HepG2 (cell line): Measurements from ENCODE around the gene CNDP1. TPM values are rescaled to one million over a fixed set of nuclear protein-coding genes. Genes with fewer than 3 reads are reported as not detected.

Experiments used
- ATAD3A ChIP-seq: sonication (generic); formaldehyde crosslinking; IDR thresholded peaks from 2 replicates; pipeline ENCODE4 v1.4.0; 2020; ENCODE audit warnings: missing genetic modification reagents
- NFE2L1 ChIP-seq: sonication (generic); formaldehyde crosslinking; IDR thresholded peaks from 2 replicates; pipeline ENCODE4 v1.4.0; 2020; ENCODE audit warnings: missing genetic modification reagents, mild to moderate bottlenecking, borderline replicate concordance
- PHF20 ChIP-seq: sonication (generic); formaldehyde crosslinking; IDR thresholded peaks from 2 replicates; pipeline ENCODE4 v1.5.0; 2020; ENCODE audit warnings: mild to moderate bottlenecking, missing genetic modification reagents
- SP1 ChIP-seq, 2 experiments: fragments of 450-650 bp in 1 of 2; sonication (generic) in 1 of 2; formaldehyde crosslinking in 1 of 2; IDR thresholded peaks; 2 replicates each; pipeline versions ENCODE4 v1.4.0 to v1.6.1; 2016 to 2020; ENCODE audit warnings: missing genetic modification reagents in 1 of 2
- SRSF1 ChIP-seq: fragments of 200-400 bp; formaldehyde crosslinking; optimal IDR thresholded peaks from 2 replicates; pipeline ENCODE3; 2017; ENCODE audit warnings: mild to moderate bottlenecking, low read depth, low read length, moderate library complexity
- TAF15 ChIP-seq: fragments of 200-400 bp; formaldehyde crosslinking; IDR thresholded peaks from one replicate; pipeline ENCODE4 v1.6.1; 2018; ENCODE audit warnings: mild to moderate bottlenecking, low read depth, low read length; ENCODE audit not compliant: poor library complexity, severe bottlenecking
- ZC3H13 ChIP-seq: sonication (generic); formaldehyde crosslinking; IDR thresholded peaks from 2 replicates; pipeline ENCODE4 v1.8.1; 2023; ENCODE audit warnings: mild to moderate bottlenecking, missing genetic modification reagents, moderate library complexity
- ZFP37 ChIP-seq: sonication (generic); formaldehyde crosslinking; IDR thresholded peaks from 2 replicates; pipeline ENCODE4 v1.4.0; 2020; ENCODE audit warnings: missing genetic modification reagents, borderline replicate concordance
- ZFY ChIP-seq: sonication (generic); formaldehyde crosslinking; IDR thresholded peaks from 2 replicates; pipeline ENCODE4 v1.4.0; 2020; ENCODE audit warnings: missing genetic modification reagents
- ZNF205 ChIP-seq: IDR thresholded peaks from 2 replicates; pipeline ENCODE4 v1.6.1; 2018; ENCODE audit warnings: missing biosample characterization, missing genetic modification reagents
- ZNF451 ChIP-seq: sonication (generic); formaldehyde crosslinking; IDR thresholded peaks from 2 replicates; pipeline ENCODE4 v1.5.0; 2020; ENCODE audit warnings: mild to moderate bottlenecking, missing genetic modification reagents
- ZNF549 ChIP-seq: sonication (generic); formaldehyde crosslinking; IDR thresholded peaks from 2 replicates; pipeline ENCODE4 v1.5.0; 2020; ENCODE audit warnings: missing genetic modification reagents
- ZNF552 ChIP-seq: sonication (generic); formaldehyde crosslinking; IDR thresholded peaks from 2 replicates; pipeline ENCODE4 v1.9.0; 2022; ENCODE audit warnings: missing genetic modification reagents, mild to moderate bottlenecking, borderline replicate concordance
- ZNF724P ChIP-seq: sonication (generic); formaldehyde crosslinking; IDR thresholded peaks from 2 replicates; pipeline ENCODE4 v1.8.0; 2022; ENCODE audit warnings: missing genetic modification reagents, borderline replicate concordance
- ZNF773 ChIP-seq: sonication (generic); formaldehyde crosslinking; IDR thresholded peaks from 2 replicates; pipeline ENCODE4 v1.4.0; 2020; ENCODE audit warnings: missing genetic modification reagents, borderline replicate concordance
- ZNF879 ChIP-seq: sonication (generic); formaldehyde crosslinking; IDR thresholded peaks from 2 replicates; pipeline ENCODE4 v1.8.1; 2023; ENCODE audit warnings: missing genetic modification reagents
- polyA plus RNA-seq, 8 experiments: library from polyadenylated mRNA; depleted of rRNA in 3 of 8; stranded (reverse) in 7 of 8; unstranded in 1 of 8; fragments of >200 nt; fragmentation: Illumina TruSeq in 4 of 8; extraction: Trizol in 4 of 8; gene quantifications; 2 replicates each; pipeline versions ENCODE4 v1.2.1 to v1.2.3, GENCODE V29; 2011 to 2016; ENCODE audit warnings: low read depth in 4 of 8, missing spikeins in 1 of 8, mixed read lengths in 1 of 8; ENCODE audit not compliant: insufficient read depth in 1 of 8
- total RNA-seq, 5 experiments: library from RNA; depleted of rRNA; stranded (reverse); fragments of >200 nt; fragmentation: Illumina TruSeq; extraction: Trizol; gene quantifications; 2 replicates each; pipeline ENCODE4 v1.2.3, GENCODE V29; 2016; ENCODE audit warnings: low read depth in 1 of 5
- TF ChIP-seq, protein P1 (sequence below): sonication (generic); formaldehyde crosslinking; IDR thresholded peaks from 2 replicates; pipeline ENCODE4 v1.5.0; 2020; ENCODE audit warnings: mild to moderate bottlenecking, missing genetic modification reagents
- TF ChIP-seq, protein P2 (sequence below): sonication (generic); formaldehyde crosslinking; IDR thresholded peaks from 2 replicates; pipeline ENCODE4 v1.4.0; 2020; ENCODE audit warnings: mild to moderate bottlenecking, missing genetic modification reagents
- TF ChIP-seq, protein P3 (sequence below): sonication (generic); formaldehyde crosslinking; IDR thresholded peaks from 2 replicates; pipeline ENCODE4 v1.4.0; 2020; ENCODE audit warnings: missing genetic modification reagents; ENCODE audit errors: not compliant biosample characterization
- TF ChIP-seq, protein P4 (sequence below): sonication (generic); formaldehyde crosslinking; conservative IDR thresholded peaks from 2 replicates; pipeline ENCODE4 v1.8.0; 2022; ENCODE audit warnings: mild to moderate bottlenecking, moderate library complexity, missing genetic modification reagents
- TF ChIP-seq, protein P5 (sequence below): fragments of 450-650 bp; IDR thresholded peaks from 2 replicates; pipeline ENCODE4 v1.6.1; 2016

The CNDP1 gene
- total and polyA plus RNA-seq, 2 of the 13 experiments (the other 11 are each of a cell fraction or from before 2014, with no cell fraction given): 0.01 TPM; not detected in 1

DNA sequence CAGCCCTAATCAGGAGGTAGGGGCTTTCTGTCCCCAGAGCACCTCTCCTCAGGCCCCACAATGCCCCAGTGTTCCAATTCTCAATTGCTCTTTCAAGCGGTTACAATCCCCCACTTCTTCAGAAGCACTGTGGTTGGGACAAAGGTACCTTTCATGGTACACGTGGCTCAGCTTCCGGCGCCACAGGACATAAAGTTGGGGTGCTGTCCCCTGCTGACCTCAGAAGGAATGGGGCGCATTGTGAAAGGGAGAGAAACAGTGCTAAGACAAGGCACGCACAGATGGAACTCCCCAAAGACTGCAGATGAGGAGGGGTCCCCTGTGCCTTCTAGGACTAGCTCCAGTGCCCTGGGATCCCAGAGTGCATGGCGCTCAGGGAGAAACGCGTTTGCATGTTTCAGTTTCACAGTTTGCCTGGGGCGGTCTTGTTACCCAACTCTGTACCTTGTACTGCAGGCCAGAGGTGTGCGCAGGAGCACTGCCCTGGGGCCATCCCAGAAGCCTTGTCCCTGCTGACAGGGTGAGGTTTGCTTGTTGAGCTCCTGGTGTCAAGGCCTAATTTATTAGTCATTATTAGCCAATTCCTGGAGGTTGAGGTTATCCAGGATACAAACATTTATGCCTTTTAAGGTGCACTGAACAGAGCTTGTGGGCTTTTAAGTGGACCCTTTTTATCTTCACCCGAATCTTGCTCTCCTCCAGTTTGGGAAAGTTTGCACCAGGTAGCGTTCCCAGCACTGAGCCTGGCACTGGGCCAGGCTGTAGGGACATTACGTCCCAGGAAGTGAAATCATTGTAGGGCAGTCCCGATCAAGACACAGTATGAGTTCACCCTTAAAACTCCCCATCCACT is 7.6 kb downstream of the CNDP1 start (continued):
- TF ChIP-seq, protein P1, sequence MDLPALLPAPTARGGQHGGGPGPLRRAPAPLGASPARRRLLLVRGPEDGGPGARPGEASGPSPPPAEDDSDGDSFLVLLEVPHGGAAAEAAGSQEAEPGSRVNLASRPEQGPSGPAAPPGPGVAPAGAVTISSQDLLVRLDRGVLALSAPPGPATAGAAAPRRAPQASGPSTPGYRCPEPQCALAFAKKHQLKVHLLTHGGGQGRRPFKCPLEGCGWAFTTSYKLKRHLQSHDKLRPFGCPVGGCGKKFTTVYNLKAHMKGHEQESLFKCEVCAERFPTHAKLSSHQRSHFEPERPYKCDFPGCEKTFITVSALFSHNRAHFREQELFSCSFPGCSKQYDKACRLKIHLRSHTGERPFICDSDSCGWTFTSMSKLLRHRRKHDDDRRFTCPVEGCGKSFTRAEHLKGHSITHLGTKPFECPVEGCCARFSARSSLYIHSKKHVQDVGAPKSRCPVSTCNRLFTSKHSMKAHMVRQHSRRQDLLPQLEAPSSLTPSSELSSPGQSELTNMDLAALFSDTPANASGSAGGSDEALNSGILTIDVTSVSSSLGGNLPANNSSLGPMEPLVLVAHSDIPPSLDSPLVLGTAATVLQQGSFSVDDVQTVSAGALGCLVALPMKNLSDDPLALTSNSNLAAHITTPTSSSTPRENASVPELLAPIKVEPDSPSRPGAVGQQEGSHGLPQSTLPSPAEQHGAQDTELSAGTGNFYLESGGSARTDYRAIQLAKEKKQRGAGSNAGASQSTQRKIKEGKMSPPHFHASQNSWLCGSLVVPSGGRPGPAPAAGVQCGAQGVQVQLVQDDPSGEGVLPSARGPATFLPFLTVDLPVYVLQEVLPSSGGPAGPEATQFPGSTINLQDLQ (CRISPR knock-in tag): 0 out of 2 replicates have a peak, but pooled peaks have one; percentile 52
- TF ChIP-seq PHF20 (CRISPR knock-in tag) (peak; percentile 53; the same call in 1 of the 2 replicates), ZNF205 (CRISPR knock-in tag) (peak; percentile 87), ZNF724P (CRISPR knock-in tag) (no peak), ZNF773 (CRISPR knock-in tag) (no peak), ATAD3A (CRISPR knock-in tag) (0 out of 2 replicates have a peak, but pooled peaks have one; percentile 71), SRSF1 (no peak), NFE2L1 (CRISPR knock-in tag) (no peak), ZNF552 (CRISPR knock-in tag) (peak; percentile 47; the same call in 1 of the 2 replicates), ZNF451 (no peak), SP1 (IDR thresholded peaks at IDR 0.05) (no peak), SP1 (CRISPR knock-in tag; IDR thresholded peaks at IDR 0.05) (peak; percentile 35; the same call in 1 of the 2 replicates), ZNF879 (CRISPR knock-in tag) (no peak), ZFP37 (CRISPR knock-in tag) (peak; percentile 33; the same call in 1 of the 2 replicates), ZFY (peak; percentile 71; the same call in 1 of the 2 replicates), ZC3H13 (CRISPR knock-in tag) (0 out of 2 replicates have a peak, but pooled peaks have one; percentile 58), ZNF549 (CRISPR knock-in tag) (no peak), TAF15 (no peak)
- TF ChIP-seq, protein P2, sequence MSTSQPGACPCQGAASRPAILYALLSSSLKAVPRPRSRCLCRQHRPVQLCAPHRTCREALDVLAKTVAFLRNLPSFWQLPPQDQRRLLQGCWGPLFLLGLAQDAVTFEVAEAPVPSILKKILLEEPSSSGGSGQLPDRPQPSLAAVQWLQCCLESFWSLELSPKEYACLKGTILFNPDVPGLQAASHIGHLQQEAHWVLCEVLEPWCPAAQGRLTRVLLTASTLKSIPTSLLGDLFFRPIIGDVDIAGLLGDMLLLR (CRISPR knock-in tag): no peak
- TF ChIP-seq, protein P3, sequence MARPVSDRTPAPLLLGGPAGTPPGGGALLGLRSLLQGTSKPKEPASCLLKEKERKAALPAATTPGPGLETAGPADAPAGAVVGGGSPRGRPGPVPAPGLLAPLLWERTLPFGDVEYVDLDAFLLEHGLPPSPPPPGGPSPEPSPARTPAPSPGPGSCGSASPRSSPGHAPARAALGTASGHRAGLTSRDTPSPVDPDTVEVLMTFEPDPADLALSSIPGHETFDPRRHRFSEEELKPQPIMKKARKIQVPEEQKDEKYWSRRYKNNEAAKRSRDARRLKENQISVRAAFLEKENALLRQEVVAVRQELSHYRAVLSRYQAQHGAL (CRISPR knock-in tag): no peak
- TF ChIP-seq, protein P4, sequence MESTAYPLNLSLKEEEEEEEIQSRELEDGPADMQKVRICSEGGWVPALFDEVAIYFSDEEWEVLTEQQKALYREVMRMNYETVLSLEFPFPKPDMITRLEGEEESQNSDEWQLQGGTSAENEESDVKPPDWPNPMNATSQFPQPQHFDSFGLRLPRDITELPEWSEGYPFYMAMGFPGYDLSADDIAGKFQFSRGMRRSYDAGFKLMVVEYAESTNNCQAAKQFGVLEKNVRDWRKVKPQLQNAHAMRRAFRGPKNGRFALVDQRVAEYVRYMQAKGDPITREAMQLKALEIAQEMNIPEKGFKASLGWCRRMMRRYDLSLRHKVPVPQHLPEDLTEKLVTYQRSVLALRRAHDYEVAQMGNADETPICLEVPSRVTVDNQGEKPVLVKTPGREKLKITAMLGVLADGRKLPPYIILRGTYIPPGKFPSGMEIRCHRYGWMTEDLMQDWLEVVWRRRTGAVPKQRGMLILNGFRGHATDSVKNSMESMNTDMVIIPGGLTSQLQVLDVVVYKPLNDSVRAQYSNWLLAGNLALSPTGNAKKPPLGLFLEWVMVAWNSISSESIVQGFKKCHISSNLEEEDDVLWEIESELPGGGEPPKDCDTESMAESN (CRISPR knock-in tag): 0 out of 2 replicates have a peak, but pooled peaks have one; percentile 53
- TF ChIP-seq, protein P5, sequence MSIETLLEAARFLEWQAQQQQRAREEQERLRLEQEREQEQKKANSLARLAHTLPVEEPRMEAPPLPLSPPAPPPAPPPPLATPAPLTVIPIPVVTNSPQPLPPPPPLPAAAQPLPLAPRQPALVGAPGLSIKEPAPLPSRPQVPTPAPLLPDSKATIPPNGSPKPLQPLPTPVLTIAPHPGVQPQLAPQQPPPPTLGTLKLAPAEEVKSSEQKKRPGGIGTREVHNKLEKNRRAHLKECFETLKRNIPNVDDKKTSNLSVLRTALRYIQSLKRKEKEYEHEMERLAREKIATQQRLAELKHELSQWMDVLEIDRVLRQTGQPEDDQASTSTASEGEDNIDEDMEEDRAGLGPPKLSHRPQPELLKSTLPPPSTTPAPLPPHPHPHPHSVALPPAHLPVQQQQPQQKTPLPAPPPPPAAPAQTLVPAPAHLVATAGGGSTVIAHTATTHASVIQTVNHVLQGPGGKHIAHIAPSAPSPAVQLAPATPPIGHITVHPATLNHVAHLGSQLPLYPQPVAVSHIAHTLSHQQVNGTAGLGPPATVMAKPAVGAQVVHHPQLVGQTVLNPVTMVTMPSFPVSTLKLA: peak; percentile 34; the same call in 1 of the 2 replicates
